Liver (tissue), 3 donors: ENCODE data around the gene OLA1.

ENCODE experiments used
- CTCF ChIP-seq: fragments of 150-350 bp; IDR thresholded peaks from 2 replicates; pipeline ENCODE4 v1.5.1; 2017; ENCODE audit warnings: improper control_type of control experiment, low read depth, low read length; ENCODE audit not compliant: missing input control
- GABPA ChIP-seq, 2 donors: IDR thresholded peaks in 1 of 2; conservative IDR thresholded peaks in 1 of 2; 2 replicates each; pipeline ENCODE4 v1.6.1; 2016; ENCODE audit warnings: antibody characterized with exemption in 2 of 2, mild to moderate bottlenecking in 1 of 2, moderate library complexity in 1 of 2
- RAD21 ChIP-seq, 2 donors: IDR thresholded peaks; 2 replicates each; pipeline ENCODE4 v1.6.1; 2016; ENCODE audit warnings: antibody characterized with exemption in 2 of 2, mild to moderate bottlenecking in 2 of 2
- SP1 ChIP-seq: IDR thresholded peaks from 2 replicates; pipeline ENCODE4 v1.6.1; 2018; ENCODE audit warnings: antibody characterized with exemption, mild to moderate bottlenecking
- TAF1 ChIP-seq: conservative IDR thresholded peaks from 2 replicates; pipeline ENCODE4 v1.6.1; 2016; ENCODE audit warnings: antibody characterized with exemption, mild to moderate bottlenecking
- ZBTB33 ChIP-seq: IDR thresholded peaks from 2 replicates; pipeline ENCODE4 v1.6.1; 2016; ENCODE audit warnings: antibody characterized with exemption
- TF ChIP-seq, protein P1 (sequence below): IDR thresholded peaks from 2 replicates; pipeline ENCODE4 v1.6.1; 2016; ENCODE audit warnings: antibody characterized with exemption
- donor health status: healthy.
- donor health status: healthy.

DNA sequence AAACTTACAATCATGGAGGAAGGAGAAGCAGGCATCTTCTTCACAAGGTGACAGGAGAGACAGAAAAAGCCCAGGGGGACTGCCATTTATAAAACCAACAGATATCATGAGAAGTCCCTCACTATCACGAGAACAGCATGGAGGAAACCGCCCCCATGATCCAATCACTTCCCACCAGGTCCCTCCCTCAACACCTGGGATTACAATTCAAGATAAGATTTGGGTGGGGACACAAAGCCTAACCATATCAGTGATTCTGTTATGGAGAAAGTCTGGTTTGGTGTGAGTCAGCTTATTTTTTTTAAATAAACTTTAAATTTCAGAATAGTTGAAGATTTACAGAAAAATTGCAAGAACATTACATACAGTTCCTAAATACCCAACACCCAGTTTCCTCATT is 198.4 kb downstream of the OLA1 start:
- no peak for TF ChIP-seq CTCF
- TF ChIP-seq GABPA (IDR thresholded peaks at IDR 0.05 in 1 of 2, conservative IDR thresholded peaks at IDR 0.05 in 1 of 2) = no peak
- TF ChIP-seq, protein P1, sequence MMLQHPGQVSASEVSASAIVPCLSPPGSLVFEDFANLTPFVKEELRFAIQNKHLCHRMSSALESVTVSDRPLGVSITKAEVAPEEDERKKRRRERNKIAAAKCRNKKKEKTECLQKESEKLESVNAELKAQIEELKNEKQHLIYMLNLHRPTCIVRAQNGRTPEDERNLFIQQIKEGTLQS = no peak
- no peak for TF ChIP-seq RAD21 (IDR thresholded peaks at IDR 0.05)
- no peak for TF ChIP-seq ZBTB33
- TF ChIP-seq TAF1 = no peak
- TF ChIP-seq SP1 = no peak
